GM21381 (cell line): ENCODE results near the gene NKX1-2.
"Not testable (repeated sequence)": the region's sequence is repeated elsewhere in the genome, so short reads cannot be mapped to it uniquely, and the experiment has no call there.

Experiments
- ATAC-seq: cut with Tn5 transposase; IDR thresholded peaks from one replicate; pipeline ENCODE4 v1.9.1; 2021; ENCODE audit warnings: mild to moderate bottlenecking, moderate library complexity; ENCODE audit not compliant: unreplicated experiment

Gene NKX1-2

DNA sequence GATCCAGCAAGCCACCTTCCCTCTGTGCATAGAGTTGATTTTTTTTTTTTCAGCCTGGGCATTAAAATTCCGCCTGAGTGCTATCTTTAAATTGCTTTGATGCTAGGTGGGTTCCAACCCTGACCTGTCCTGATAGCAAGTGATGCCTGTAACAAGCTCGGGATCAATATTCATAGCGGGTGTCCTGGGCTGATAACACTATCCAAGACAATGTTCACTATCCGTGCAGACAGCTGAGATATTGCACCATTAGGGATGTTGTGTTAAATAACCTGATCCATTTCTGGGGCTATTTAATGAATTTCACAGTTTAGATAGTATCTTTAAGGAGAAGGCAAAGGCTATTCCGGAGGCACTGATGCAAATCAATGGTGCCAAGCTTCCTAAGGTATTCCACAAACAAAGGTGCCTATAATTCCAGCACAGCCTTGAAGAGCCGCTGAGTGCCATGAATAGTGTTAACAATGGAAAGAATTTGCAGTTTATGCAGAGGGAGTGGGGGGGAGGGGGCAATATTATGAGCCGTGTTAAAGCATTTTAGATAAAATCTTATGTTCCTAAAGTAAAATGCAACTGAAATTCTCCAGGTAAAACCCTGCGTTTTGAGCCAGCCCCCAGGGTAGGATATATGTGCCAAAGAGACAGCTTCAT lies 4.2 kb upstream of the NKX1-2 start:
- no peak for ATAC-seq

DNA sequence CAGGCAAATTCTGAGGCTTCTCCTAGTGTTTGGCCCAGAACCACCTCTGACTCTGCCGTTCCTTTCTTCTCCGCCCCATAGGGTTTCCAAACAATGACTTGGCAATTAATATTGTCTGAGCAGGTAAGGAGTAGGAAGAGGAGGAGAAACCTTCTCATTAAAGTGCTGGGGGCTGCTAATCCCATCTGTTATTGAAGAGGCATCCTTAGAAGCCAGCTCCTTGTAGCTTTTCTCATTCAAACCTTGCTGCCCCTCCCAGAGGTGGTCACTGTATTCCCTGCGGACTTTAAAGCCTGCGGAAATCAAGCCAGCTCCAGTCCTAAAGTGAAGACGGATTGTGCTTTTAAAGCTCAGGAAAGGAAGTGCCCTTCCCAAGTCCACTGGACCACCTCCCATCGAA lies 1.4 kb upstream of the NKX1-2 start:
- no peak for ATAC-seq

DNA sequence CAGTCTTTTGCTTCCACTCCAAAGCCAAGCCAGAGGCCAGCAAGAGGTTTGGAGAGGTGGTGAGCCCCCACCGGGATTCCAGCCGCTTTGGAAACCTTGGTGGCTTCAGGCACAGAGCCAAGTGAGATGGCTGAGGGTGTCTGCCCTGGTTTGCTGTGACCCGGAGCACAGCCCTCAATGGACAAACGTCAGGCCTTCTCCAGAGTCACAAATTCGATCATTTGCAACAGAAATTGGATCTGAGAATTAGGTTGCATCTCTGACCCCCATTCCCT lies 885 bp upstream of the NKX1-2 start:
- ATAC-seq = no peak

DNA sequence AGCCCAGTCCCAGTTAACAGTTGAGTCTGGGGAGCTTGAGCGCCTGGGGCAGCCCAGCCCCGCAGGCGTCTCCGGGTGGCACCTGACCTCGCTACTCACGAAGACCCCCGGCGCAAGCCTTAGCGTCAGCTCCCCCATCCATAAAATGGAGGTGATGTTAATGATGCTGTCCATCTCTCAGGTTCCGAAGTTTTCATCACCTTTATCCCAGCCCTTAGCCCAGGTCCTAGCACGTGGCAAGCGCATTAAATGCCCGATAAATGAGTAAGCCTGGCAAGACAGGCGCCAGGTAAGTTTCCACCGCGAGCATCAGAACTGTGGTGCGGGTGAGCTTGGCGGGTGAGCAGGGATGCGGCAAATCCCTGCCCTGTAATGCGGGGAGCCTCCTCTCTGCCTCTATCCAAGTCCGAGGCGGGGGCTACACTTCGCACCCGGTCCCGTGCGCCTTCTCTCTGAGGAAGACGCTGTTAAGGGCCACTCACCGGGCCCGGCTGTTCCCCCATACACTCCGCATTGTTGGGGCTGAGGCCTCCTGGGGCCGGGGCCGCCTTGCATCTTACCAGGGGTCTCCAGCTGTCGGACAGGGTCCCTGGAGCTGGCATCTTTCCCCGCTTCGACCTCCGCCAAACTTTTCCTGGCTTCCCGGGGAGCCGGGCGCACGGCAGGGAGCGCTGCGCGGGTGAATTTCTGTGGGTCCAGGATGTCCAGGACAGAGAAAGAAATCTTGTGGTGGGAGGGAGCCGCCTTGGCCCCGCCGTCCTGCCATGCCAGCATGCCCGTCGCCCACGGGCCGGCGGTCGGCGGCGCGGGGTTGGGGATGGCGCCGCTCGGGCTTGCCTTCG lies 444 bp downstream of the NKX1-2 start:
- ATAC-seq = no peak

DNA sequence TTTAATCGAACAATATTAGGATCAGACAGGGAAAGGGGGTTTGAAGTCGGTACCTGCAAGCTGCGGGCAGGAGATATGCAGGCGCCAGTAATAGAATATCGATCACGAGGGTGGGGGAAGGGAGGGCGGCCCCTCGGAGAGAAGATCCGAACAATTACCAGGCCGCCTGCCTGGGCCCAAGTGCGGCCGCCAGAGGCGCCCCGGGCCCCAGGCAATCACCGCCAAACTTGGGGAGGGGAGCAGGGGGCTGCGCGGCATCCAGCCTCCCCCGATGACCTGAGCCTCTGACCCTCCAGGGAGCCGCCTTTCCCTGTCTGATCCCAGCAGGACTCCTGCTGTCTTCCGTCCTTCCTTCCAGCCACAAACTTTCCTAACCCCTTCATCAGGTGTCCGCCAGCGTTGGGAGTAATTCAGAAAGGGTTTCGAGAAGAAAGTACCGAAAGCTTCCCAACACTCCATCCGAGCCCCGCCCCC lies 1.1 kb downstream of the NKX1-2 start:
- ATAC-seq = no peak

DNA sequence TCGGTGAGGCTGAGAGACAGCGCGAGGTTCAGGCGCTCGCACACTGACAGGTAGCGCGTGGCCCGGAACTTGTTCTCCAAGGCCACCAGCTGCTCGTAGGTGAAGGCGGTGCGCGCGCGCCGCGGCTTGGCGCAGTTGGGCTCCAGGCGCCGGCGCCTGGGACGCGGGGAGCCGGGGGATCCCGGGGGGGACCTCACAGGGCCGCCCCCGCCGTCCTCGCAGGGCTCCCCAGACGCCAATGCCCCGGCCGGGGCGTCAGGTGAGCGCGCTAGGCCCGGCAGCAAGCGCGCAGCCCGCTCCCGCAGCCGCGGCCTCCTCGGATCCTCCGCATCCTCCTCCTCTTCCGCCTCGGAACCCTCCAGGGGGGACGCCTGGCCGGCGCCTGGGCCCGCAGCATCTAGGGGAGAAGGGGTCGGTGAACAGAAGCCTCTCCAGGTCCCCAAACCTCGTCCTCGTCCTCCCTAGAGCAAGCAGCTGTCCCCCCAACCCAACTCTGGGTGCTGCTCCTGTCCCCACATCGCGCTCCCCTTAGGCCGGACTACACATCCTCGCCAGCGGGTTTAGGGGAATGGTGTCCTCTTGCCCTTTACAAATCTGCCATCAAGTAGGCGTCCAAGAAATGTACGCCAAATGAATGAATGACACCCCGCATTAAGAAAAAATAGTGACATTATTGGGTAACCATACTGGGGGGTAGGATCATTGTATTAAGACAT lies 1.9 kb downstream of the NKX1-2 start:
- no peak for ATAC-seq

DNA sequence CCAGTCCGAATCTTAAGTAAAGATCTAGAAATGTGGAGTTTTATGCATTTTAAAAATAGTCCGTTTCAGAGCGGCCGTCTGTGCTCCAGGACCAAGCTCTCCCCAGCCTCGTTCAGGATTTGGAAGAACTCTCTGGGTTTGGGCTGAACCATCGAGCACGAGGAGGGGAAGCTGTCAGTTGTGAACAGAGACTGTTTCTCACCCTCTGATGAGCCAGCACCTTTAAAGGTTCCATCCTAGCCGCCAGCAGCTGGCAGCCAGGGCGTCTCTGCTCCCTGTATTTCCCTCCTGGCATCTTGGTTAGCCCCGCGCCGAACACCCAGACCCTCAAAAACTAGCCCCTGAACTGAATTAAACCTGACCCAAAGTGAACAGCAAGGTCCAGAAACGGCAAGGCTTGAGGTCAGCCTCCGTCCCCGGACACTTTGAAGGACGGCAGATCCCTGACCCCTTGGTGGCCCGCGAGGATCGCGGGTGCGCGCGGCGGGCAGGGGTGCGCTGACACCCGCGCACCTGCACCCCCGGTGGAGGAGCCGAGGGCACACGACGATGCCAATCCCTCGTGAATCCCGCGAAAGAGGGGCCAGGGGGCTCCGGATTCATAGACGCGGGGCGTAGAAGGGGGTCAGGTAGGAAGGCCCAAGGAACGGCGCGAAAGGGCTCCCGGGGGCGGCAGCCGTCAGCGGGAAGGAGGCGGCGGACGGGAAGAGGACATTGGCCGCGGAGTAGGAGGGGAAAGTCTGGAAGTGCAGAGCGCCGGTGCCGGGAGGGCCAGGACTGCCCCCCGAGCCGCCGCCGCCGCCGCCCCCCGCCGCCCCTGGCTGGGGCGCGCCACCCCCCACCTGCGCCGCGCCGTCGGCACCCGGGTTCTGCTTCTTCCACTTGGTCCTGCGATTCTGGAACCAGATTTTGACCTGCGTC lies 2.7 kb downstream of the NKX1-2 start:
- no peak for ATAC-seq

DNA sequence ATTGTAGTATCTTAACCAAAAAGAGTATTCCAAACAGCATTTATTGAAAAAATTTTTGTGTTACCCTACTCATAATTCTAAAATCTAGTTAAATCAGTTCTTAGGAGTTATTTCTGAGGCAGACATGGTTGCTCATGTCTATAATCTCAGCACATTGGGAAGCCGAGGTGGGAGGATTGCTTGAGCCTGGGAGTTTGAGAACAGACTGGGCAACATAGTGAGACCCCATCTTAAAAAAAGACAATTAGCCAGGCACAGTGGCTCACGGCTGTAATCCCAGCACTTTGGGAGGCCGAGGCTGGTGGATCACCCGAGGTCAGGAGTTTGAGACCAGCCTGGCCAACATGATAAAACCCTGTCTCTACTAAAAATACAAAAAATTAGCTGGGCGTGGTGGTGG lies 8.1 kb downstream of the NKX1-2 start:
- not testable (repeated sequence) for ATAC-seq

DNA sequence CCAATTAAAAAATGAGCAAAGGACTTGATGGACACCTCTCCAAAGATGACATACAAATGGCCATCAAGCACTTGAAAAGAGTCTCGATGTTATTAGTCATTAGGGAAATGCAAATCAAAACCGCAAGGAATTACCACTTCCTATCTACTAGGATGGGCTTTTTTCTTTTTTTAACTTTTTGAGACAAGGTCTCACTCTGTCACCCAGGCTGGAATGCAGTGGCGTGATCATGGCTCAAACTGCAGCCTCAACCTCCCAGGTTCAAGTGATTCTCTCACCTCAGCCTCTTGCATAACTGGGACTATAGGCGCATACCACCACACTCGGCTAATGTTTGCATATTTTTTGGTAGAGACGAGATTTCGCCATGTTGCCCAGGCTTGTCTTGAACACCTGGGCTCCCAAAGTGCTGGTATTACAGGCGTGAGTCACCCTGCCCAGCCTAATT lies 13.6 kb downstream of the NKX1-2 start:
- peak; percentile 80 for ATAC-seq

DNA sequence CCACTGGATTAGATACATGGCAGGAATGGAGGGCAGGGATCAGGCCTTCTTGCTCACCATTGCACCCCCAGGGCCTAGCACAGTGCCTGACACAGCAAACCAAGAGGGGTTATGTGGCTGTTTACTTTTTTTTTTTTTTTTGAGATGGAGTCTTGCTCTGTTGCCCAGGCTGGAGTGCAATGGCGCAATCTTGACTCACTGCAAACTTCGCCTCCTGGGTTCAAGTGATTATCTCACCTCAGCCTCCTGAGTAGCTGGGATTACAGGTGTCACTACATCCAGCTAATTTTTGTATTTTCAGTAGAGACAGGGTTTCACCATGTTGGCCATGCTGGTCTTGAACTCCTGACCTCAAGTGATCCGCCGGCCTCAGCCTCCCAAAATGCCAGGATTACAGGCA lies 14.2 kb downstream of the NKX1-2 start:
- ATAC-seq = not testable (repeated sequence)

DNA sequence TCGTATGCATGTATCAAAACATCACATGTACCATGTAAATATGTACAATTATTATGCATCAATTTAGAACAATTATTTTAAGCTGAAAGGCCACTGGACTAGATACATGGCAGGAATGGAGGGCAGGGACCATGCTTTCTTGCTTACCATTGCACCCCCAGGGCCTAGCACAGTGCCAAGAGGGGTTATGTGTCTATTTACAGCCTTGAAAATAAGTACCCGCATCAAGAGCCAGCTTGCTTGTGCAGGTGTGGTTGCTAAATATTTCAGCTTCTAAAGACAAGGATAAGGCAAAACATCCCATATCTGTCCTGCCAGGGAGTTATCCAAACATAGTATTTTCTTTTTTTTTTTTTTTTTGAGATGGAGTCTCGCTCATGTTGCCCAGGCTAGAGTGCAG lies 16.4 kb downstream of the NKX1-2 start:
- ATAC-seq = no peak

DNA sequence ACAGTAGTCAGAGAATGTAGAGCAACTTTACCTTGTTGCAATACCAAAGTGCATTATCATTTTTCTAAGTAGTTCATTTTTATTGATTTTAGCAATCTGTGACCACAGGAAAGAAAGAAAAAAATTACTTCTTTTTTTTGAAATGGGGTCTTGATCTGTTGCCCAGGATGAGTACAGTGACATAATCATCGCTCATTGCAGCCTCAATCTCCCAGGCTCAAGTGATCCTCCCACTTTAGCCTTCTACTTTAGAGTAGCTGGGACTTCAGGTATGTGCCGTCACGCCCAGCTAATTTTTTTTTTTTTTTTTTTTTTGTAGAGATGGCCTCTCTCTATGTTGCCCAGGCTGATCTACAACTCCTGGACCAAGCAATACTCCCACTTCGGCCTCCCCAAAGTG lies 19.8 kb downstream of the NKX1-2 start:
- no peak for ATAC-seq

DNA sequence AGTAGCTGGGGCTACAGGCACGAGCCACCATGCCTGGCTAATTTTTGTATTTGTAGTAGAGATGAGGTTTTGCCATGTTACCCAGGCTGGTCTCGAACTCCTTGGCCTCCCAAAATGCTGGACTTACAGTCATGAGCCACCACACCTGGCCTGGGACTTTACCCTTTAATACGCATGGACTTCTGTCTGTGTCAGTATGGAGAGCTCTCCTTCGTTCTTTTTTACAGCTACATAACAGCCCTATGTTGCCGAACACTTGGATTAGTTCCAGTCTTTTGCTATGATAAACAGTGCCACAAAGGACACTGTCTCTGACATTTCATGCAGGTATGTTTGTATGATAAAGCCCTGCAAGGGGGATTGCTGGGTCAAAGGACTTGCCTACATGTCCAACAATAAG lies 20.3 kb downstream of the NKX1-2 start:
- ATAC-seq = no peak

DNA sequence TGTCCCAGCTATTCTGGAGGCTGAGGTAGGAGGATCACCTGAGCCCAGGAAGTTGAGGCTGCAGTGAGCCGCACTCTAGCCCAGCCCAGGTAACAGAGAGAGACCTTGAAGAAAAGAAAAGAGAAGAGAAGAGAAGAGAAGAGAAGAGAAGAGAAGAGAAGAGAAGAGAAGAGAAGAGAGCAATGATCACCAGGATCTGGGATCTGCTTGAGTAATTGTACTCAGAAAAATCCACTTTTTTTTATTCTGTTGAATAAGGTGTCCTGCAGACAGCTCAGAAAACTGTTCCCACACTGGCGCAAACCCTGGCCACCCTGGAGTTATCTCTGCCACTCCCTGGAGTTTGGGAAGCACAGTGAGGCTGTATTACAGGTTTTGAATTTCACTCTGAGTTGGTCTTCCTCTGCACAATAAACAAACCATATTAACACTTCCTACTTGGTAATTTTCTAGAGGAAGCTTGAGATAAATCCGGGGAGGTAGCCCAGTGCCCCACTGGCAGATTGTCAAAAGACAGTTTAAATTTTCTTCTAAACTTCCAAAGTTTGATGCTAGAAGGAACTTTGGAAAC lies 21.5 kb downstream of the NKX1-2 start:
- ATAC-seq = no peak

DNA sequence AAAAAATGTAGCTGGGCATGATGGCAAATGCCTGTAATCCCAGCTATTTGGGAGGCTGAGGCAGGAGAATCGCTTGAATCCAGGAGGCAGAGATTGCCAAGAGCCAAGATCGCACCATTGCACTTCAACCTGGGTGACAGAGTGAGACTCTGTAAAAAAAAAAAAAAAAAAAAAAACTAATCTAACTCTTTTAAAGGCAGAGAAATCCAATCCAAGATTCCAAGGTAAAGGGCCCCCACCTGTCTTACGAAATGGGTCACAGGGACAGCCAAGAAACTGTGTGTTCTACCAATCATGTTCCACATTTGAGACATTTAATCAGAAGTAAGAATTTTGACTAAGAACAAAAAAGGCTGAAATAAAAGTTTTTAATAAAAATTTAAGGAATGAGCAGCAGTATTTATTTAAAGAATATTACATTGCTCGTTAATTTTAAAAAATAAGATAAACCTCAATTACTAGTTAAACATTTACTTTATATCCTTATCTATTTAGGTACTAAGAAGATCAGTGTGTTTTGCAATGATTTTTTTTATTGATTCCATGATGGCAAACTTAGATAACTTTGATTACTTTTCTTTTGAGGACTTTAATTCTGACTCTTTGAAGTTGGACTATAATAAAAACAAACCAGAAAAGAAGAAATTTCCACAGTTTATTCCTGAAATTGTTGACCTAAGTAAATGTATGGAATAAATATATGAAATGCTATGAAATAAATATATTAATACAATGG lies 24.4 kb downstream of the NKX1-2 start:
- no peak for ATAC-seq

DNA sequence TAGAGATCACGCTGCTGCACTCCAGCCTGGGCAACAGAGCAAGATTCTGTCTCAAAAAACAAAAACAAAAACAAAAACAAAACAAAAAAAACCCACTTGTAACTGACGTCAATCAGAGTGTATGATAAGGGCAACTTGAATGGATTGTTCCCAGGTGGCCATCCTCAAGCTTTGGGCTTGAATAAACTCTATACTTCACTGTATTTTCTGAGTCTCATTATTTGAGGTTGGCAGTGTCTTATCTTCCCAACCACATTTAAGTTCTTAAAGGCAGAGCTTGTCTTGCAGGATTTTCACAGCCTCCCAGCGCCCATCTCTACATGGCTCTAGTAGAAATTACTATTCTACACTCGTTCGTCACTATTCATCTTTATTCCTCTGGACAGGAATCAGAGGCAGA lies 26.0 kb downstream of the NKX1-2 start:
- ATAC-seq = no peak

DNA sequence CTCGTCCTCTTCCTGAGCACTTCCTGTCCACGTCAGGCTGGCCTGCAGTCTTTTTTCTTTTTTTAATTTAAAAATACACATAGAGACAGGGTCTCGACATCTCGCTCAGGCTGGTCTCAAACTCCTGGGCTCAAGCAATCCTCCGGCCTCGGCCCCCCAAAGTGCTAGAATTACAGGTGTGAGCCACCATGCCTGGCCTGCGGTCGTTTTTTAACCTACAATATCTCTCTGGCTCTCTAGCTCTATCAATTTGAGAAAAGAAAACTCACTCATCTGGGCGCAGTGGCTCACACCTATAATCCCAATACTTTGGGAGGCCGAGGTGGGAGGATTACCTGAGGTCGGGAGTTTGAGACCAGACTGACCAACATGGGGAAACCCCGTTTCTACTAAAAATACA lies 27.1 kb downstream of the NKX1-2 start:
- ATAC-seq = no peak

DNA sequence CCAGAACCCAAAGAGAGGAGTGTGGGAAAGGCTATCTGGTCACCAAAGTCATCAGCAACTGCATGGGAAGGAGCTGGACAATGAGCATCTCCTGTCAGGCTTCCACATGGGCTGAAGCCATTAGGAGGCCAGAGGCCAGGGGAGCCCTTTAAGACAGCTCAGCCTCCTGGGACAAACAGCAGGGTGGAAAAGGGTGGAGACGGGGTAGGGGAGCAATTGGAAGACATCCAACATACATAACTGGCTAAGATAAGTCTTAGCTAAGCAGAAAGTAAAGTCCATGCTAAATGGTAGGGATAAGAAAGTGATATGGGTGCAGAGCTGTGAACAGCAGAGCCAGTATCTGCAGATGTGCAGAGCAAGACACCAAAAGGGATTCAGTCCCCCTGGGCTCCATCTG lies 29.6 kb downstream of the NKX1-2 start:
- no peak for ATAC-seq

DNA sequence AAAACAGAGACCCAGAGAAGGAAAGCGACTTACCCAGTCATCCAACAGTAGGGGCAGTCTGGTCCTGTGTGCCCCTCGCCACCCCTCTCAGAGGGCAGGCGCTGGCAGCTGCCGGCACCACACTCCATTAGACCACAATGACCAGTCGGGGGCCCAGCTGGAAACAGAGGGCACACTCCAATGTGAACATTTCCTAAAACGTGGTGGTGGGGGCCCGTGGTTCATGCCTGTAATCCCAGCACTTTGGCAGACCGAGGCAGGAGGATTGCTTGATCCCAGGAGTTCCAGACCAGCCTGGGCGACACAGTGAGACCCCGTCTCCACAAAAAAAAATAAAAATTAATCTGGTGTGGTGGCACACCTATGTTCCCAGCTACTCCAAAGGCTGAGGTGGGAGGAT lies 30.2 kb downstream of the NKX1-2 start:
- no peak for ATAC-seq
